Activated naive CD8-positive, alpha-beta T cell treated with anti-CD3 and anti-CD28 coated beads for 36 hours (primary cell): ENCODE results near the gene KIF16B. TPM values are rescaled to one million over a fixed set of nuclear protein-coding genes. Genes with fewer than 3 reads are reported as not detected.

Experiments
- total RNA-seq, 2 experiments: library from RNA; stranded (reverse); gene quantifications; one replicate each; pipeline ENCODE4 v1.2.3, GENCODE V29; 2021

Gene KIF16B
- total RNA-seq, 2 experiments from 2014 or later: 4.8 to 4.9 TPM

Other genes with a start within 250 kb of the KIF16B start
- gene SNRPB2, start 156.6 kb upstream of the KIF16B start, total RNA-seq: 100 to 1,000 TPM; 139 to 140 TPM
- not detected for gene OTOR, start 174.9 kb upstream of the KIF16B start, total RNA-seq